B cell (primary cell): ENCODE measurements around the gene VWCE. TPM values are rescaled to one million over a fixed set of nuclear protein-coding genes. Genes with fewer than 3 reads are reported as not detected.

Source experiments
- ATAC-seq: fragments of 200-7000 bp; cut with Tn5 transposase; one replicate; pipeline ENCODE4 v1.10.0; 2021; ENCODE audit warnings: low read depth, mild to moderate bottlenecking, moderate number of reproducible peaks, moderate library complexity
- CTCF ChIA-PET: fragments of 350-600 bp; sonication (Branson Sonifier 250); formaldehyde crosslinking; loops from one replicate; lab custom pipeline; 2021; ENCODE audit warnings: antibody characterized with exemption, inconsistent platforms; lab: Charles Lee
- POLR2A ChIA-PET: fragments of 350-600 bp; sonication (Branson Sonifier 250); formaldehyde crosslinking; loops from one replicate; lab custom pipeline; 2021; ENCODE audit warnings: antibody characterized with exemption; lab: Charles Lee
- DNase-seq: peaks from one replicate; pipeline ENCODE4 v3.0.0; 2013
- H2AFZ ChIP-seq: 2 replicates; pipeline ENCODE4 v1.6.1; 2012; ENCODE audit warnings: mild to moderate bottlenecking, low read depth, low read length; ENCODE audit not compliant: insufficient read depth, poor library complexity, severe bottlenecking
- H3K27ac ChIP-seq, 2 donors: 1 replicate in 1 of 2; 2 replicates in 1 of 2; pipeline ENCODE4 v1.5.1; 2012 to 2013; ENCODE audit warnings: low read length in 2 of 2, mild to moderate bottlenecking in 2 of 2, moderate library complexity in 1 of 2
- H3K27me3 ChIP-seq, 4 experiments: fragments of 200-600 bp in 1 of 4; sonication (generic) in 1 of 4; replicated peaks in 1 of 4; 1 replicate in 2 of 4; 2 replicates in 2 of 4; pipeline versions ENCODE4 v1.6.1 to v1.7.0; 2013 to 2016; ENCODE audit warnings: low read length in 3 of 4, mild to moderate bottlenecking in 2 of 4, mixed read lengths in 1 of 4, moderate library complexity in 1 of 4; ENCODE audit not compliant: insufficient read depth in 4 of 4, control insufficient read depth in 3 of 4; ENCODE audit errors: control extremely low read depth in 1 of 4
- H3K36me3 ChIP-seq, 2 experiments: replicated peaks in 1 of 2; 1 replicate in 1 of 2; 2 replicates in 1 of 2; pipeline versions ENCODE4 v1.6.1 to v1.7.1; 2013; ENCODE audit warnings: low read length in 1 of 2; ENCODE audit not compliant: insufficient read depth in 2 of 2, control insufficient read depth in 1 of 2; ENCODE audit errors: control extremely low read depth in 1 of 2, extremely low read depth in 1 of 2
- H3K4me1 ChIP-seq, 2 donors: fragments of 200-600 bp in 1 of 2; sonication (generic) in 1 of 2; 1 replicate in 1 of 2; 2 replicates in 1 of 2; pipeline versions ENCODE4 v1.5.1 to v1.6.1; 2013 to 2017; ENCODE audit warnings: low read length in 2 of 2; ENCODE audit not compliant: control insufficient read depth in 2 of 2, insufficient read depth in 2 of 2
- H3K4me2 ChIP-seq: replicated peaks from 2 replicates; pipeline ENCODE3; 2012; ENCODE audit warnings: mild to moderate bottlenecking, low read depth, low read length; ENCODE audit not compliant: poor library complexity, severe bottlenecking
- H3K4me3 ChIP-seq, 5 experiments: fragments of 200-600 bp in 1 of 5; sonication (generic) in 1 of 5; 1 replicate in 3 of 5; 2 replicates in 2 of 5; pipeline versions ENCODE4 v1.5.1 to v1.7.0; 2011 to 2016; ENCODE audit warnings: low read length in 4 of 5, mild to moderate bottlenecking in 4 of 5, low read depth in 2 of 5, control low read depth in 1 of 5, moderate library complexity in 1 of 5; ENCODE audit not compliant: insufficient read depth in 1 of 5; ENCODE audit errors: control extremely low read depth in 1 of 5, extremely low read depth in 1 of 5
- H3K79me2 ChIP-seq: fragments of 200-600 bp; sonication (generic); one replicate; pipeline ENCODE4 v1.6.0; 2016; ENCODE audit warnings: low read length; ENCODE audit not compliant: control insufficient read depth, insufficient read depth
- H3K9ac ChIP-seq: fragments of 200-600 bp; sonication (generic); 2 replicates; pipeline ENCODE4 v1.6.1; 2017; ENCODE audit warnings: mild to moderate bottlenecking, low read length, moderate library complexity
- H3K9me3 ChIP-seq, 3 donors: one replicate each; pipeline versions ENCODE4 v1.6.1 to v1.7.1; 2013; ENCODE audit warnings: low read length in 2 of 3; ENCODE audit not compliant: control insufficient read depth in 2 of 3, insufficient read depth in 1 of 3; ENCODE audit errors: control extremely low read depth in 1 of 3
- H4K20me1 ChIP-seq: 2 replicates; pipeline ENCODE4 v1.6.0; 2012; ENCODE audit warnings: mild to moderate bottlenecking, low read length; ENCODE audit not compliant: insufficient read depth, control insufficient read depth, poor library complexity, severe bottlenecking
- H3K27ac Mint-ChIP-seq: one replicate; pipeline ENCODE4 v1.8.0; 2021; ENCODE audit warnings: mixed read lengths
- H3K27me3 Mint-ChIP-seq: one replicate; pipeline ENCODE4 v1.8.0; 2021; ENCODE audit warnings: mixed read lengths
- H3K4me1 Mint-ChIP-seq: one replicate; pipeline ENCODE4 v1.8.0; 2021; ENCODE audit warnings: mixed read lengths
- H3K4me3 Mint-ChIP-seq: one replicate; pipeline ENCODE4 v1.8.0; 2021; ENCODE audit warnings: mixed read lengths
- H3K9me3 Mint-ChIP-seq: one replicate; pipeline ENCODE4 v1.8.0; 2022; ENCODE audit warnings: mixed read lengths; ENCODE audit not compliant: insufficient read depth
- EZH2 ChIP-seq: IDR thresholded peaks from 2 replicates; pipeline ENCODE4 v1.6.1; 2012; ENCODE audit warnings: borderline replicate concordance, low read depth, mild to moderate bottlenecking, moderate library complexity, low read length; ENCODE audit not compliant: insufficient read depth, poor library complexity, severe bottlenecking
- WGBS: methylation state at CpG from one replicate; pipeline ENCODE4 v1.1.5; 2013; ENCODE audit warnings: missing lambda C conversion rate; ENCODE audit not compliant: insufficient coverage; 5-methylcytosine and 5-hydroxymethylcytosine counted together
- intact Hi-C: fragments of 100-400 bp; cut with micrococcal nuclease; formaldehyde crosslinking; loops from one replicate; pipeline ENCODE4 v1.10.0; 2022
- polyA plus RNA-seq: library from polyadenylated mRNA; depleted of rRNA; stranded (reverse); fragments of >200 nt; gene quantifications from 2 replicates; pipeline ENCODE4 v1.2.3, GENCODE V29; 2012
- total RNA-seq, 2 donors: library from RNA; stranded (reverse); fragments of 120-200 nt in 1 of 2; gene quantifications; 1 replicate in 1 of 2; 2 replicates in 1 of 2; pipeline versions ENCODE4 v1.2.3 to v1.2.4, GENCODE V29; 2013 to 2022
- TF ChIP-seq, protein P1 (sequence below): fragments of 200-600 bp; IDR thresholded peaks from one replicate; pipeline ENCODE4 v1.8.0; 2022; ENCODE audit warnings: antibody characterized with exemption, mild to moderate bottlenecking

The VWCE gene
- total and polyA plus RNA-seq, 2 donors (not counting 1 experiment from before 2014, with no cell fraction given): 0.37 to 0.39 TPM

- Histone ChIP-seq H3K79me2 (no peaks in the 10 kb centered on the region), H4K20me1 (peaks cover under 1% of the 10 kb centered on the region), H3K36me3 (peaks cover 4 to 91% of the 10 kb centered on the region in 2 experiments), H3K27me3 (no peaks in the 10 kb centered on the region), H3K4me3 (no peak overlapping the region), H3K4me1 (no peaks in the 10 kb centered on the region), H3K9me3 (no peaks in the 10 kb centered on the region), H3K9ac (no peak overlapping the region), H3K27ac (no peak overlapping the region), H3K4me2 (no peak overlapping the region), H2AFZ (no peak overlapping the region)
- intact Hi-C loops: no loop called here
- ChIA-PET POLR2A (no interaction called here), CTCF (no interaction called here)
- WGBS: 97% methylated on average over 7 of the region's 7 CpGs
- Mint-ChIP-seq H3K4me3 (no peak overlapping the region), H3K9me3 (no peaks in the 10 kb centered on the region), H3K27ac (no peak overlapping the region), H3K4me1 (no peaks in the 10 kb centered on the region), H3K27me3 (no peaks in the 10 kb centered on the region)
- ATAC-seq (no peak), DNase-seq (no peak)
- TF ChIP-seq EZH2: no peak
- TF ChIP-seq, protein P1, sequence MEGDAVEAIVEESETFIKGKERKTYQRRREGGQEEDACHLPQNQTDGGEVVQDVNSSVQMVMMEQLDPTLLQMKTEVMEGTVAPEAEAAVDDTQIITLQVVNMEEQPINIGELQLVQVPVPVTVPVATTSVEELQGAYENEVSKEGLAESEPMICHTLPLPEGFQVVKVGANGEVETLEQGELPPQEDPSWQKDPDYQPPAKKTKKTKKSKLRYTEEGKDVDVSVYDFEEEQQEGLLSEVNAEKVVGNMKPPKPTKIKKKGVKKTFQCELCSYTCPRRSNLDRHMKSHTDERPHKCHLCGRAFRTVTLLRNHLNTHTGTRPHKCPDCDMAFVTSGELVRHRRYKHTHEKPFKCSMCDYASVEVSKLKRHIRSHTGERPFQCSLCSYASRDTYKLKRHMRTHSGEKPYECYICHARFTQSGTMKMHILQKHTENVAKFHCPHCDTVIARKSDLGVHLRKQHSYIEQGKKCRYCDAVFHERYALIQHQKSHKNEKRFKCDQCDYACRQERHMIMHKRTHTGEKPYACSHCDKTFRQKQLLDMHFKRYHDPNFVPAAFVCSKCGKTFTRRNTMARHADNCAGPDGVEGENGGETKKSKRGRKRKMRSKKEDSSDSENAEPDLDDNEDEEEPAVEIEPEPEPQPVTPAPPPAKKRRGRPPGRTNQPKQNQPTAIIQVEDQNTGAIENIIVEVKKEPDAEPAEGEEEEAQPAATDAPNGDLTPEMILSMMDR: no peak
These were observed 10.3 kb upstream of the VWCE start for GRCh38 chr11:61305417-61305816.

DNA sequence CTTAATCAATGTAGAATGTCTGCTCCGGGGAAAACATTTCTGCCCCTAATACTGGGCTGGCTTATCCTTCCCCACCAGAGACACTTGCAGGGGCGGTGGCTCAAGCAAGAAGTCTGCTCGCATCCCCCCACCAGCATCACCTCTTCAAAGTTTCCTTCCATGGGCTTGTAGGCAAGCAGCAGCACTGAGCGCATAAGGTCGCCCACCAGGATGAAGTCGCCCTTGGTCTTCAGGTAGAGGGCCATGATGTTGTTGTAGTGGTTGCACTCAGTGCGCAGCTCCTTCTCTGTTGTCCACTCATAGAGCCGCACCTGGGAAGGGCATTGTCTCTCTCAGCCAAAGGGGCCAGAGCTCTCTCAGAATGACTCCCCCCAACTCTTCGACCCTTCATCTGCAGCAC is 8.6 kb upstream of the VWCE start:
- Histone ChIP-seq H3K36me3 (peaks cover 0 to 87% of the 10 kb centered on the region in 2 experiments), H3K4me2 (no peak overlapping the region), H3K4me3 (no peak overlapping the region), H3K27ac (no peak overlapping the region), H3K9me3 (no peaks in the 10 kb centered on the region), H3K79me2 (no peaks in the 10 kb centered on the region), H4K20me1 (no peaks in the 10 kb centered on the region), H3K27me3 (no peaks in the 10 kb centered on the region), H3K4me1 (no peaks in the 10 kb centered on the region), H2AFZ (no peak overlapping the region), H3K9ac (no peak overlapping the region)
- intact Hi-C loops: no loop called here
- ATAC-seq: no peak
- Mint-ChIP-seq H3K9me3 (no peaks in the 10 kb centered on the region), H3K27ac (no peak overlapping the region), H3K4me1 (no peaks in the 10 kb centered on the region), H3K4me3 (no peak overlapping the region), H3K27me3 (no peaks in the 10 kb centered on the region)
- TF ChIP-seq EZH2: no peak
- TF ChIP-seq, protein P1: no peak
- ChIA-PET CTCF (no interaction called here), POLR2A (interaction anchor here (0.6 kb wide), 1 partner anchor 23 kb away, joined by 6 read pairs; no protein-coding TSS in a partner anchor)
- WGBS: 97% methylated on average over 3 of the region's 9 CpGs
- DNase-seq: no peak
